ENCODE data around the gene MGMT. TPM values are rescaled to one million over a fixed set of nuclear protein-coding genes. Genes with fewer than 3 reads are reported as not detected.

The MGMT gene
- total RNA-seq, 6 experiments from 2014 or later, result 8.9 to 18.0 (median 10.0) TPM

DNA sequence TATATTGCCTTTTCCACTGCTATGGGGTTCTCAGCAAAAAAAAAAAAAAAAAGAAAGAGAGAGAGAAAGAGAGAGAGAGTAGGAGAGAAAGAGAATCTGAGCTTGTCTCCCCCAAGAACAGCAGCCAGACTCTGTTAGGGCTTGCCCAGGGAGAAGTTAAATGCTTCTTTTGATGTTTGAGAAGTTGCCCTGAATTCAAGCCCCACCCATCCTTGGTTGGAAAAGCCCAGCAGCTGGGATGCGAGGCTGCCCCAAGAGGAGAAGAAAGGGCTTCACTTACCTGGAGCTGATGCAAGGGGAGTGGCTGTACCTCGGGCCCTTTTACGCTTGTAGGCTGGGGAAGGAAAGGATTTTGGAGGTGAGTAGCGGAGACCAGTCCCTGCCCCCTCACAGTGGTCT, 20.9 kb upstream of the MGMT start:
- DNase-seq, result no peak
- H3K27me3 Mint-ChIP-seq (ENCODE audit: insufficient read depth), result no peaks in the 10 kb centered on the region; the same call in 1 of the 2 replicates
- H3K9me3 Mint-ChIP-seq, result peaks cover 19% of the 10 kb centered on the region
- TF ChIP-seq, protein P1, sequence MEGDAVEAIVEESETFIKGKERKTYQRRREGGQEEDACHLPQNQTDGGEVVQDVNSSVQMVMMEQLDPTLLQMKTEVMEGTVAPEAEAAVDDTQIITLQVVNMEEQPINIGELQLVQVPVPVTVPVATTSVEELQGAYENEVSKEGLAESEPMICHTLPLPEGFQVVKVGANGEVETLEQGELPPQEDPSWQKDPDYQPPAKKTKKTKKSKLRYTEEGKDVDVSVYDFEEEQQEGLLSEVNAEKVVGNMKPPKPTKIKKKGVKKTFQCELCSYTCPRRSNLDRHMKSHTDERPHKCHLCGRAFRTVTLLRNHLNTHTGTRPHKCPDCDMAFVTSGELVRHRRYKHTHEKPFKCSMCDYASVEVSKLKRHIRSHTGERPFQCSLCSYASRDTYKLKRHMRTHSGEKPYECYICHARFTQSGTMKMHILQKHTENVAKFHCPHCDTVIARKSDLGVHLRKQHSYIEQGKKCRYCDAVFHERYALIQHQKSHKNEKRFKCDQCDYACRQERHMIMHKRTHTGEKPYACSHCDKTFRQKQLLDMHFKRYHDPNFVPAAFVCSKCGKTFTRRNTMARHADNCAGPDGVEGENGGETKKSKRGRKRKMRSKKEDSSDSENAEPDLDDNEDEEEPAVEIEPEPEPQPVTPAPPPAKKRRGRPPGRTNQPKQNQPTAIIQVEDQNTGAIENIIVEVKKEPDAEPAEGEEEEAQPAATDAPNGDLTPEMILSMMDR (IDR thresholded peaks at IDR 0.05), result no peak
- no peaks in the 10 kb centered on the region for H3K36me3 Mint-ChIP-seq (ENCODE audit: low read depth)
- no peaks in the 10 kb centered on the region for H3K4me1 Mint-ChIP-seq (ENCODE audit: low read depth)
- H3K4me3 Mint-ChIP-seq, result no peak overlapping the region
- no peak overlapping the region for H3K27ac Mint-ChIP-seq

DNA sequence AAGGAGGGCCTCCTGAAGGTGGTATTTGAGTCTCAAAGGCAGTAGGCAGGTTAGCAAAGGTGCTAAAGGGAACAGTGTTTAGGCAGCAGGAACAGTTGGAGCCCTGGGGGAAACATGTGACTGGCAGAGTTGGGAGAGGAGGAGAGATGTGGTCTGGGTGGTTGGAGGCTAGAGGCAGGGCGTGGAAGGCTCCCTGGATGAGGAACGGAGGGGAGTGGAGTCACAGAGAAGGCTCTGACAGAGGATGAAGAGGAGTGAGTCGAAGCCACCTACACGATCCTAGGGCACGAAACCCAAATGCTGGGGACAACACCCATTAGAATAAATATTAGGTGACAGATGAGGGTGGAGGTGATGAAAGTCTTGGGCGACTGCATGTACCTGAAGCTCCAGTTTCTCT, 19.6 kb upstream of the MGMT start:
- Mint-ChIP-seq H3K27ac (no peak overlapping the region), H3K4me1 (ENCODE audit: low read depth) (no peaks in the 10 kb centered on the region), H3K27me3 (ENCODE audit: insufficient read depth) (no peaks in the 10 kb centered on the region; the same call in 1 of the 2 replicates), H3K9me3 (peaks cover 19% of the 10 kb centered on the region), H3K36me3 (ENCODE audit: low read depth) (no peaks in the 10 kb centered on the region), H3K4me3 (no peak overlapping the region)
- DNase-seq, result no peak
- TF ChIP-seq, protein P1 (IDR thresholded peaks at IDR 0.05), result no peak

DNA sequence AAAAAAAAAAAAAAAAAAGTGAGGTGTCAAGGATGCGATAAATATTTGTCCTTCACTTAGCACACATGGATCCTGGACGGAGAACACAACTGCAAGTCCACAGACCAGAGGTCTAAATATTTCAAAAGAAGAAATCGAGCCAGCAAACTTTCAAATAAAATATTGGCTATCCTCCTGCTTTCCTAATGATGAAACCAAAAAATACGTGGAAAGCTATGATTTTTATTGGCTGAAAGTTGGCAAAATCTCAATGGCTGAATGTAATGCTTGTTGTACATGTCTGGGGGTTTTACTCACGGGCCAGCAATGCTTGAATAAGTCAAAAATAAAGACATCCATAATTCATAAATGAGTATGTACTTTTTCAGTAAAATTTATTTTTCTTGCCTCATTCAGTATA, 19.0 kb upstream of the MGMT start:
- peaks cover 19% of the 10 kb centered on the region for H3K9me3 Mint-ChIP-seq
- no peak overlapping the region for H3K27ac Mint-ChIP-seq
- no peaks in the 10 kb centered on the region for H3K4me1 Mint-ChIP-seq (ENCODE audit: low read depth)
- TF ChIP-seq, protein P1 (IDR thresholded peaks at IDR 0.05), result no peak
- H3K27me3 Mint-ChIP-seq (ENCODE audit: insufficient read depth), result no peaks in the 10 kb centered on the region; the same call in 1 of the 2 replicates
- DNase-seq, result no peak
- no peaks in the 10 kb centered on the region for H3K36me3 Mint-ChIP-seq (ENCODE audit: low read depth)
- H3K4me3 Mint-ChIP-seq, result no peak overlapping the region

DNA sequence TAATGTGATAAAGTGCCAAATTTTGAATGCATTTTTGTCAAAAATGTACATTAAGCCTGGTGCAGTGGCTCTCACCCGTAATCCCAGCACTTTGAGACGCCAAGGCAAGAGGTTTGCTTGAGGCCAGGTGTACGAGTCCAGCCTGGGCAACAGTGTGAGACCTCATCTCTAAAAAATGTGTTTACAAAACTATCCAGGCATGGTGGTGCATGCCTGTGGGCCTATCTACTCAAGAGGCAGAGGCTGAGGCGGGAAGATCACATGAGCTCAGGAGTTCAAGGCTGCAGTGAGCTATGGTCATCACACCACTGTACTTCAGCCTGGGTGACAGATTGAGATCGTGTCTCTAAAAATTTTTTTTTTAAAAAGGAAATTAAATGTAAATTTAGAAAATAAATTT, 18.5 kb upstream of the MGMT start:
- H3K27me3 Mint-ChIP-seq (ENCODE audit: insufficient read depth), result no peaks in the 10 kb centered on the region
- no peak for DNase-seq
- H3K36me3 Mint-ChIP-seq (ENCODE audit: low read depth), result no peaks in the 10 kb centered on the region
- peaks cover 19% of the 10 kb centered on the region for H3K9me3 Mint-ChIP-seq
- no peak overlapping the region for H3K27ac Mint-ChIP-seq
- H3K4me1 Mint-ChIP-seq (ENCODE audit: low read depth), result no peaks in the 10 kb centered on the region
- TF ChIP-seq, protein P1 (IDR thresholded peaks at IDR 0.05), result no peak
- no peak overlapping the region for H3K4me3 Mint-ChIP-seq

DNA sequence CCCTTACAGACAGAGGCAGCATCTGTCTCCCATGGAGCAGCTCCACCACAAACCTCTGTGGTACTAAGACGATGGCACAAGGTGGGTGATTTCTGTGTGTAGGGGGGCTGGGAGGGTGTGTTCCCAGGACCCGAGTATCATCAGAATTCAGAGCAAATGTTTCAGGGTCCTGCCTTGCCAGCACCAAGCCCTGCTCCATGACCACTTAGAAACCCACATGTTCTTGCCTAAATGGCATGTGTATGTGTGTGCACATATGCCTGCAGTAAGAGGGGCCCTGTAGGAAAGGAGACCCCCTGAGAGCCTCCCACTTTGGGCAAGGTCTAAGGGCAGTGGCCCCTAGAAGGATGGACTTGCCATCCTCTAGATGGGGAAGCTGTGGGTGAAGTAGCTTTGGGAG, 17.1 kb upstream of the MGMT start:
- no peaks in the 10 kb centered on the region for H3K36me3 Mint-ChIP-seq (ENCODE audit: low read depth)
- H3K27ac Mint-ChIP-seq, result no peak overlapping the region
- DNase-seq, result no peak
- no peaks in the 10 kb centered on the region for H3K27me3 Mint-ChIP-seq (ENCODE audit: insufficient read depth)
- H3K4me1 Mint-ChIP-seq (ENCODE audit: low read depth), result no peaks in the 10 kb centered on the region
- peaks cover 19% of the 10 kb centered on the region for H3K9me3 Mint-ChIP-seq
- H3K4me3 Mint-ChIP-seq, result no peak overlapping the region
- TF ChIP-seq, protein P1 (IDR thresholded peaks at IDR 0.05), result no peak

DNA sequence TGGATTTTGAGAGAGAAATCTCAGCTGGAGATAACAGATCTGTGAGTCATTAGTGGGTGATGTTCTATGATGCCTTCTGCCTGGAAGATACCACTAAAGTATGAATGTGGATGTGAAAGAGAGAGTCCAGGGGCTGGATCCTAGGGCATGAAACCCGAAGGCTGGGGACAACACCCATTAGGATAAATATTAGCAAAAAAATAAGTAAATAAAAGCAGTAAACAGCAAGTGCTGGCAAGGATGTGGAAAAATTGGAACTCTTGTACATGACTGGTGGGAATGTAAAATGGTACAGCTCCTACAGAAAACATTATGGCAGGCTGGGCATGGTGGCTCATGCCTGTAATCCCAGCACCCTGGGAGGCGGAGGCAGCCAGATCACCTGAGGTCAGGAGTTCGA, 16.6 kb upstream of the MGMT start:
- H3K27ac Mint-ChIP-seq, result no peak overlapping the region
- no peaks in the 10 kb centered on the region for H3K36me3 Mint-ChIP-seq (ENCODE audit: low read depth)
- H3K4me3 Mint-ChIP-seq, result no peak overlapping the region
- H3K27me3 Mint-ChIP-seq (ENCODE audit: insufficient read depth), result peaks cover 2% of the 10 kb centered on the region; the same call in 1 of the 2 replicates
- TF ChIP-seq, protein P1 (IDR thresholded peaks at IDR 0.05), result no peak
- DNase-seq, result no peak
- no peaks in the 10 kb centered on the region for H3K4me1 Mint-ChIP-seq (ENCODE audit: low read depth)
- H3K9me3 Mint-ChIP-seq, result peaks cover 19% of the 10 kb centered on the region

Measured in HFFc6 (cell line).